ENCODE results near the gene VWA8. TPM values are rescaled to one million over a fixed set of nuclear protein-coding genes. Genes with fewer than 3 reads are reported as not detected.

Gene VWA8
- total RNA-seq, 1 experiment from 2014 or later = 21.4 TPM

GRCh38 chr13:41680900-41681299 lies 280.0 kb downstream of the VWA8 start:
- TF ChIP-seq, protein P1, sequence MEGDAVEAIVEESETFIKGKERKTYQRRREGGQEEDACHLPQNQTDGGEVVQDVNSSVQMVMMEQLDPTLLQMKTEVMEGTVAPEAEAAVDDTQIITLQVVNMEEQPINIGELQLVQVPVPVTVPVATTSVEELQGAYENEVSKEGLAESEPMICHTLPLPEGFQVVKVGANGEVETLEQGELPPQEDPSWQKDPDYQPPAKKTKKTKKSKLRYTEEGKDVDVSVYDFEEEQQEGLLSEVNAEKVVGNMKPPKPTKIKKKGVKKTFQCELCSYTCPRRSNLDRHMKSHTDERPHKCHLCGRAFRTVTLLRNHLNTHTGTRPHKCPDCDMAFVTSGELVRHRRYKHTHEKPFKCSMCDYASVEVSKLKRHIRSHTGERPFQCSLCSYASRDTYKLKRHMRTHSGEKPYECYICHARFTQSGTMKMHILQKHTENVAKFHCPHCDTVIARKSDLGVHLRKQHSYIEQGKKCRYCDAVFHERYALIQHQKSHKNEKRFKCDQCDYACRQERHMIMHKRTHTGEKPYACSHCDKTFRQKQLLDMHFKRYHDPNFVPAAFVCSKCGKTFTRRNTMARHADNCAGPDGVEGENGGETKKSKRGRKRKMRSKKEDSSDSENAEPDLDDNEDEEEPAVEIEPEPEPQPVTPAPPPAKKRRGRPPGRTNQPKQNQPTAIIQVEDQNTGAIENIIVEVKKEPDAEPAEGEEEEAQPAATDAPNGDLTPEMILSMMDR (IDR thresholded peaks at IDR 0.05; ENCODE audit: unreplicated experiment) = no peak
- POLR2A ChIA-PET = no interaction called here
- Mint-ChIP-seq H3K9me3 (ENCODE audit: unreplicated experiment) (no peaks in the 10 kb centered on the region), H3K4me1 (ENCODE audit: insufficient read depth, unreplicated experiment) (no peaks in the 10 kb centered on the region), H3K4me3 (ENCODE audit: unreplicated experiment) (no peak overlapping the region), H3K27me3 (ENCODE audit: insufficient read depth, unreplicated experiment) (no peaks in the 10 kb centered on the region), H3K36me3 (ENCODE audit: insufficient read depth, unreplicated experiment) (peaks cover 46% of the 10 kb centered on the region), H3K27ac (ENCODE audit: low read depth, unreplicated experiment) (no peak overlapping the region)
- no peak for DNase-seq (ENCODE audit: unreplicated experiment)
- BruUV-seq (replicated peaks) = no TSS peak
- intact Hi-C loops (cut with micrococcal nuclease) = no loop called here
- CTCF ChIA-PET = no interaction called here

GRCh38 chr13:41678848-41679247 lies 282.1 kb downstream of the VWA8 start:
- Mint-ChIP-seq H3K27ac (ENCODE audit: low read depth, unreplicated experiment) (no peak overlapping the region), H3K9me3 (ENCODE audit: unreplicated experiment) (no peaks in the 10 kb centered on the region), H3K27me3 (ENCODE audit: insufficient read depth, unreplicated experiment) (no peaks in the 10 kb centered on the region), H3K4me1 (ENCODE audit: insufficient read depth, unreplicated experiment) (no peaks in the 10 kb centered on the region), H3K36me3 (ENCODE audit: insufficient read depth, unreplicated experiment) (peaks cover 33% of the 10 kb centered on the region), H3K4me3 (ENCODE audit: unreplicated experiment) (no peak overlapping the region)
- no peak for DNase-seq (ENCODE audit: unreplicated experiment)
- TF ChIP-seq, protein P1 (IDR thresholded peaks at IDR 0.05; ENCODE audit: unreplicated experiment) = no peak
- ChIA-PET POLR2A (interaction anchor here (0.9 kb wide), 1 partner anchor 15 kb away, joined by 4 read pairs; no protein-coding TSS in a partner anchor), CTCF (interaction anchor here (3.8 kb wide), 1 partner anchor 11 kb away, joined by 40 read pairs; no protein-coding TSS in a partner anchor)
- BruUV-seq (replicated peaks) = no TSS peak
- intact Hi-C loops (cut with micrococcal nuclease) = no loop called here

DNA sequence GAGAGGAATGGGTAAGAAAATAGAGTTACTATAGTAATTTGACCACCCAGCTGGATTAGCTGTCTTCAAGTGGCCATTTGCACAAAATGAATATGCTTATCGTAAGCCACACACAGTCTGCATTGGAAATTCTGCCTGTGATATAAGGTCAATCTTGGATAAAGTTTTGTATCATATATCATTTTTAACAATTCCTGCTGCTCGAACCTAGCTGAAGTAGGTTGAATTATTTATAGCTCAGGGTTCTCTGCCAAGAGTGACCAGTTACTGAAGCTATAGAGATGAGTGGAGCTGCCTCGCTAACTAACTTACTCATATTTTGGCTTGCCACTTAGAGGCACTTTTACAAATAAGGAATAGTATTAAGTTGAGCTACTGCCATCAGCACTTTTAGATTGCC lies 282.7 kb downstream of the VWA8 start:
- no peaks in the 10 kb centered on the region for H3K9me3 Mint-ChIP-seq (ENCODE audit: unreplicated experiment)
- H3K36me3 Mint-ChIP-seq (ENCODE audit: insufficient read depth, unreplicated experiment) = peaks cover 28% of the 10 kb centered on the region
- H3K27ac Mint-ChIP-seq (ENCODE audit: low read depth, unreplicated experiment) = no peak overlapping the region
- ChIA-PET POLR2A (interaction anchor here (0.9 kb wide), 1 partner anchor 15 kb away, joined by 4 read pairs; no protein-coding TSS in a partner anchor), CTCF (interaction anchor here (0.6 to 3.8 kb wide), 3 partner anchors 10 to 432 kb away, joined by 3 to 40 read pairs (median 4); no protein-coding TSS in a partner anchor)
- no TSS peak for BruUV-seq (replicated peaks)
- H3K4me3 Mint-ChIP-seq (ENCODE audit: unreplicated experiment) = no peak overlapping the region
- H3K27me3 Mint-ChIP-seq (ENCODE audit: insufficient read depth, unreplicated experiment) = no peaks in the 10 kb centered on the region
- no peaks in the 10 kb centered on the region for H3K4me1 Mint-ChIP-seq (ENCODE audit: insufficient read depth, unreplicated experiment)
- intact Hi-C loops (cut with micrococcal nuclease) = no loop called here
- no peak for DNase-seq (ENCODE audit: unreplicated experiment)
- TF ChIP-seq, protein P1 (IDR thresholded peaks at IDR 0.05; ENCODE audit: unreplicated experiment) = no peak

GRCh38 chr13:41675306-41675705 lies 285.6 kb downstream of the VWA8 start:
- no peaks in the 10 kb centered on the region for H3K4me1 Mint-ChIP-seq (ENCODE audit: insufficient read depth, unreplicated experiment)
- no TSS peak for BruUV-seq (replicated peaks)
- no peak overlapping the region for H3K27ac Mint-ChIP-seq (ENCODE audit: low read depth, unreplicated experiment)
- DNase-seq (ENCODE audit: unreplicated experiment) = peak; percentile 25
- H3K9me3 Mint-ChIP-seq (ENCODE audit: unreplicated experiment) = no peaks in the 10 kb centered on the region
- TF ChIP-seq, protein P1 (IDR thresholded peaks at IDR 0.05; ENCODE audit: unreplicated experiment) = no peak
- no peak overlapping the region for H3K4me3 Mint-ChIP-seq (ENCODE audit: unreplicated experiment)
- peaks cover 21% of the 10 kb centered on the region for H3K36me3 Mint-ChIP-seq (ENCODE audit: insufficient read depth, unreplicated experiment)
- intact Hi-C loops (cut with micrococcal nuclease) = no loop called here
- POLR2A ChIA-PET = interaction anchor here (0.6 to 1.3 kb wide), 5 partner anchors 12 to 519 kb away, joined by 3 read pairs; no protein-coding TSS in a partner anchor
- H3K27me3 Mint-ChIP-seq (ENCODE audit: insufficient read depth, unreplicated experiment) = no peaks in the 10 kb centered on the region
- CTCF ChIA-PET = interaction anchor here (0.9 kb wide), 1 partner anchor 442 kb away, joined by 3 read pairs; no protein-coding TSS in a partner anchor

Data from MCF 10A (cell line).